ENCODE data around the gene VAT1.

VAT1 gene

GRCh38 chr17:42967925-42968324 is 54.3 kb downstream of the VAT1 start:
- DNase-seq: no peak

Data from GF-D8 (cell line).